ENCODE data around the gene GALNT2.

GALNT2 gene

GRCh38 chr1:230210981-230211336, 143.9 kb downstream of the GALNT2 start:
- no peak overlapping the region for H3K4me3 ChIP-seq (replicated peaks in 1 of 2; ENCODE audit: low read depth in 2 of 2, low read length in 2 of 2)
- peak; percentile 13 to 32 for DNase-seq (ENCODE audit: low read depth in 2 of 2)
- TF ChIP-seq CTCF (IDR thresholded peaks at IDR 0.05; ENCODE audit: low read depth, low read length): no peak

- DNase-seq (ENCODE audit: low read depth in 2 of 2): no peak
- H3K4me3 ChIP-seq (replicated peaks in 1 of 2; ENCODE audit: low read depth in 2 of 2, low read length in 2 of 2): no peak overlapping the region
- no peak for TF ChIP-seq CTCF (IDR thresholded peaks at IDR 0.05; ENCODE audit: low read depth, low read length)
These were observed 144.6 kb downstream of the GALNT2 start for GRCh38 chr1:230211436-230212145.

GRCh38 chr1:230212405-230212936, 145.4 kb downstream of the GALNT2 start:
- H3K4me3 ChIP-seq (replicated peaks in 1 of 2; ENCODE audit: low read depth in 2 of 2, low read length in 2 of 2): no peak overlapping the region
- TF ChIP-seq CTCF (IDR thresholded peaks at IDR 0.05; ENCODE audit: low read depth, low read length): no peak
- DNase-seq (ENCODE audit: low read depth in 2 of 2): no peak

- TF ChIP-seq CTCF (IDR thresholded peaks at IDR 0.05; ENCODE audit: low read depth, low read length): peak; percentile 85
- no peak overlapping the region for H3K4me3 ChIP-seq (replicated peaks in 1 of 2; ENCODE audit: low read depth in 2 of 2, low read length in 2 of 2)
- peak; percentile 85 to 94 for DNase-seq (ENCODE audit: low read depth in 2 of 2)
These were observed 148.0 kb downstream of the GALNT2 start for GRCh38 chr1:230215031-230215430.

- H3K4me3 ChIP-seq (replicated peaks in 1 of 2; ENCODE audit: low read depth in 2 of 2, low read length in 2 of 2): no peak overlapping the region
- no peak for DNase-seq (ENCODE audit: low read depth in 2 of 2)
- TF ChIP-seq CTCF (IDR thresholded peaks at IDR 0.05; ENCODE audit: low read depth, low read length): no peak
These were observed 148.5 kb downstream of the GALNT2 start for GRCh38 chr1:230215529-230215928.

GRCh38 chr1:230216896-230217295, 149.9 kb downstream of the GALNT2 start:
- TF ChIP-seq CTCF (IDR thresholded peaks at IDR 0.05; ENCODE audit: low read depth, low read length): no peak
- DNase-seq (ENCODE audit: low read depth in 2 of 2): no peak
- no peak overlapping the region for H3K4me3 ChIP-seq (replicated peaks in 1 of 2; ENCODE audit: low read depth in 2 of 2, low read length in 2 of 2)

GRCh38 chr1:230218667-230219066, 151.6 kb downstream of the GALNT2 start:
- no peak overlapping the region for H3K4me3 ChIP-seq (replicated peaks in 1 of 2; ENCODE audit: low read depth in 2 of 2, low read length in 2 of 2)
- no peak for TF ChIP-seq CTCF (IDR thresholded peaks at IDR 0.05; ENCODE audit: low read depth, low read length)
- no peak for DNase-seq (ENCODE audit: low read depth in 2 of 2)
